Esophagus (tissue), 2 donors: ENCODE measurements around the gene NPC2. TPM values are rescaled to one million over a fixed set of nuclear protein-coding genes. Genes with fewer than 3 reads are reported as not detected.

Experiments
- H3K27ac ChIP-seq, 2 donors: one replicate each; pipeline ENCODE4 v1.5.1; 2013; ENCODE audit warnings: low read depth in 2 of 2, mild to moderate bottlenecking in 2 of 2, inconsistent platforms in 1 of 2, low read length in 1 of 2, moderate library complexity in 1 of 2
- H3K27me3 ChIP-seq, 2 donors: one replicate each; pipeline ENCODE4 v1.6.1; 2013; ENCODE audit warnings: low read length in 2 of 2, control low read depth in 1 of 2, mild to moderate bottlenecking in 1 of 2; ENCODE audit not compliant: insufficient read depth in 2 of 2, control insufficient read depth in 1 of 2
- H3K36me3 ChIP-seq, 2 donors: one replicate each; pipeline ENCODE4 v1.6.1; 2013; ENCODE audit warnings: low read length in 1 of 2; ENCODE audit not compliant: control insufficient read depth in 2 of 2, insufficient read depth in 2 of 2
- H3K4me1 ChIP-seq, 2 donors: one replicate each; pipeline ENCODE4 v1.6.1; 2013; ENCODE audit warnings: low read length in 1 of 2; ENCODE audit not compliant: control insufficient read depth in 2 of 2, insufficient read depth in 2 of 2
- H3K4me3 ChIP-seq, 2 donors: one replicate each; pipeline ENCODE4 v1.5.1; 2013; ENCODE audit warnings: low read length in 2 of 2, mild to moderate bottlenecking in 2 of 2, low read depth in 1 of 2, moderate library complexity in 1 of 2
- H3K9me3 ChIP-seq, 2 donors: one replicate each; pipeline ENCODE4 v1.6.1; 2013; ENCODE audit warnings: mild to moderate bottlenecking in 2 of 2, low read depth in 1 of 2, low read length in 1 of 2, moderate library complexity in 1 of 2; ENCODE audit not compliant: control insufficient read depth in 2 of 2, insufficient read depth in 1 of 2
- WGBS, 2 donors: extraction: QIAGEN DNeasy Blood & Tissue Kit; methylation state at CpG; one replicate each; pipeline ENCODE4 v1.1.7; 2013; 5-methylcytosine and 5-hydroxymethylcytosine counted together
- polyA plus RNA-seq, 2 donors: library from polyadenylated mRNA; stranded (reverse); fragments of 200-250 nt; gene quantifications; one replicate each; pipeline ENCODE4 v1.2.3, GENCODE V29; 2013
- donor health status: healthy with polysubstance abuse.
- donor health status: Bipolar disorder and iron deficiency.

The NPC2 gene
- polyA plus RNA-seq, 2 donors, result 98.3 to 163 TPM

- 72% methylated on average over 10 of the region's 10 CpGs for WGBS, 2 donors
Measured at GRCh38 chr14:74510959-74511409, 17.9 kb upstream of the NPC2 start.

DNA sequence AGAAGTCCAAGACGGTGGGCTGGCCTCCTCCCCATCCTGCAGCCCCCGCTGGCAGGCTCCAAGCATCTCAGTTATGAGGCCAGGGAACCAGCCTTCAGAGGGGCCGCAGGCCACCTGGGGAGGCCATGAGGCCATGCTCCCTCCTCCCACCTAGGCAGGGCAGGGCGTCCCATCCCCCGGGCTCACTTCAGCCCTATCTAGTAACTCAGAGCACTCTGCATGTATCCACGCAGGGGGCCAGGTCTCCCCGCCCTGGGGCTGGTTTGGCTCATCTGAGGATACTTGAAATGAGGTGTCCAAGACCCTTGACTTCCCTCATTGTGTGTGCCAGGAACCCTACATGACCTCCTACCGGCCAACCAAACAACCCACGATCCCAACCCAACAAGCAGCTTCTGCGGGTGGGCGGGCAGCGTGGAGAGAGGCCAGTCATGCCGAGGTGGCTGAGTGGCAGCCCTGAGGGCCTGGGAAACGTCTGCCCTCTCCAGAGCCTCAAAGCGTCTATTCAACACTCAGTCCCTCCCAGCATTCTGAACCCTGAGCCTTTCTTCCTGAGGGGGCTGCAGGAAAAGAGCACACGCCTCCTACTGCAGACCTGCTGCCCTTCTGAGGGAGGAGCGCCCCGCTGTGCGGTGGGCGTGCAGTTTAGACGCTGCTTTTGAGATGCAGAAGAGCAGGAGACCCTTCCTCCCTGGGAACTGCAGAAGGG, 17.3 kb upstream of the NPC2 start:
- Histone ChIP-seq H3K4me1 (peaks cover 8 to 11% of the 10 kb centered on the region in 2 donors), H3K4me3 (no peak overlapping the region), H3K9me3 (no peaks in the 10 kb centered on the region), H3K27ac (no peak overlapping the region), H3K27me3 (no peaks in the 10 kb centered on the region), H3K36me3 (peaks cover 0 to 3% of the 10 kb centered on the region in 2 donors)
- WGBS, 2 donors, result 78 to 79% methylated on average over 21 of the region's 21 CpGs

More at GRCh38 chr14:74510959-74511409, 17.9 kb upstream of the NPC2 start:
- Histone ChIP-seq H3K27ac (no peak overlapping the region), H3K4me1 (peaks cover 8 to 11% of the 10 kb centered on the region in 2 donors), H3K27me3 (no peaks in the 10 kb centered on the region), H3K36me3 (peaks cover 3% of the 10 kb centered on the region in 2 donors), H3K4me3 (no peak overlapping the region), H3K9me3 (no peaks in the 10 kb centered on the region)

DNA sequence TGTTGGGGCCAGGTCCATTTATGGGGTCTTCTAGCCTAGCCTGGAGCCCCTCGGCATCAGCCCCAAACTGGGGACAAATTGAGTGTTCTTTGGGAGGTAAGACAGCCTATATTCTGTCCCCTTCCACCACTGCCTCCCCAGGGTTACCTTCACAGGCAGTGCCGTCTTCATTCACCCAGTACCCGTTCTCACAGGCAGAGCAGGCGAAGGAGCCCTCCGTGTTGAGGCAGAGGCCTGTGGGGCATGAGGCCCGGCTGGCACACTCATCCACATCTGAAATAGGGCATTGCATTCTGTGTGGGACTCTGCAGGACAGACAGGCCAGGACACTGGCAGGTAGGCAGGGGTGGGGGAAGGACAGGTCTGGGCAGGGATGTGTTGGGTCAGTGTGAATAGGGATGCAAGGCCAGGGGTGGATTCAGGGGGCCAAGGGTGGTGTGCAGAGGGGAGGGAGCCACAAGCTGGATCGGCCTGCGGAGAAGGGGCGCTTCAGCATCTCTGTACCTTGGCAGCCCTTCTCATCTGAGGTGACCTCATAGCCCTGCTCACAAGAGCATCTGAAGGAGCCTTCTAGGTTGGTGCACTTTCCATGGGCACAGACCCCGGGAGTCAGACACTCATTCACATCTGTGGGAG, 16.6 kb upstream of the NPC2 start:
- peaks cover 8 to 11% of the 10 kb centered on the region in 2 donors for H3K4me1 ChIP-seq
- H3K27me3 ChIP-seq, result no peaks in the 10 kb centered on the region
- H3K9me3 ChIP-seq, result no peaks in the 10 kb centered on the region
- no peak overlapping the region for H3K4me3 ChIP-seq
- 89 to 90% methylated on average over 10 of the region's 10 CpGs for WGBS, 2 donors
- H3K36me3 ChIP-seq, result peaks cover 0 to 3% of the 10 kb centered on the region in 2 donors
- no peak overlapping the region for H3K27ac ChIP-seq

DNA sequence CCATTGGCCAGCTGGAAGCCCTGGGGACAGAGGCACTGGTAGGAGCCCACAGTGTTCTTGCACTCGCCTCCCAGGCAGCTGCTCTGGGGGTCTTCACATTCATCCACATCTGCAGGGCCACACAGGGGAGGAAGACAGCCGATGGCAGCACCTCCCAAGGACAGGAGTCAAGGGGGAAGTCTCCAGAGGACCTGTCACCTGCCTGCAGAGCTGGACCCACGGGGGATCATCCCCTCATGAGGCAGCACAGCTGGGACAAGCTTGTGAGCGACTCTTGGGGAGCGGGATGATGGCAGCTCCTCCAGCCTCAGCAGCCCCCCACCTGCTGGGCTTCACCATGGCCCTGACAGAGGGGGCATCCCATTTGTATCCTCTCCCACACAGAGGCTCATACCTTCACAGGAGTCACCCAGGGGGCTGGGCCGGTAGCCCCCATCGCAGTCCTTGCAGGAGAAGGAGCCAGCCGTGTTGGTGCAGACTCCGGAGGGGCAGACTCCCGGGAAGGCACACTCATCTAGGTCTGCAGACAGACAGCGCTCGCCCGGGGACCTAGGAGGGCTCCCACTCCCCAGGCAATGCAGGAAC, 15.8 kb upstream of the NPC2 start:
- Histone ChIP-seq H3K4me1 (peaks cover 8 to 11% of the 10 kb centered on the region in 2 donors), H3K36me3 (peaks cover 0 to 4% of the 10 kb centered on the region in 2 donors), H3K27ac (no peak overlapping the region), H3K4me3 (no peak overlapping the region), H3K27me3 (no peaks in the 10 kb centered on the region), H3K9me3 (no peaks in the 10 kb centered on the region)
- 85 to 88% methylated on average over 13 of the region's 13 CpGs for WGBS, 2 donors

DNA sequence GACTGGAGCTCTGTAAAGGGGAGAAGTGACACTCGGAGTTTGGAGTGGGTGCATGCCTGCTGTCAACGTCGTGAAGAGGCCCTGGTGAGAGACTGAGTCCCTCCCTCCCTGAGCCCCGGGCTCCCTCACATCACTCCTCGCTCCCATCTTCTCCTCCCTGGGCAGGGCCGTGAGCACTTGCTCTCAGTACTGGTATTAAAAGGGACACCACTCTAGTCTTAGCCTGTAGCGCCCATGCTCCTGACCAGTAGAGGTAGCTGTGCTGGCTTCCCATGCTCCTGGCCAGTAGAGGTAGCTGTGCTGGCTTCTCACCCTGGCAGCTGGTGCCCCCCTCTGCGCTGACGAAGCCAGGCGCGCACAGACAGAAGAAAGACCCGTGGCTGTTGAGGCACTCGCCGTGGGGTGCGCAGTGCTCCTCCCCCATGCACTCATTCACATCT, 15.2 kb upstream of the NPC2 start:
- Histone ChIP-seq H3K27me3 (no peaks in the 10 kb centered on the region), H3K4me3 (no peak overlapping the region), H3K27ac (no peak overlapping the region), H3K4me1 (peaks cover 8 to 13% of the 10 kb centered on the region in 2 donors), H3K36me3 (peaks cover 0 to 6% of the 10 kb centered on the region in 2 donors), H3K9me3 (no peaks in the 10 kb centered on the region)
- 74 to 75% methylated on average over 14 to 15 of the region's 15 CpGs for WGBS, 2 donors

GRCh38 chr14:74507840-74508239, 14.7 kb upstream of the NPC2 start:
- H3K27ac ChIP-seq, result no peak overlapping the region
- WGBS, 2 donors, result 62 to 69% methylated on average over 5 of the region's 5 CpGs
- no peaks in the 10 kb centered on the region for H3K27me3 ChIP-seq
- H3K9me3 ChIP-seq, result no peaks in the 10 kb centered on the region
- H3K4me1 ChIP-seq, result peaks cover 8 to 18% of the 10 kb centered on the region in 2 donors
- no peak overlapping the region for H3K4me3 ChIP-seq
- peaks cover 0 to 9% of the 10 kb centered on the region in 2 donors for H3K36me3 ChIP-seq

DNA sequence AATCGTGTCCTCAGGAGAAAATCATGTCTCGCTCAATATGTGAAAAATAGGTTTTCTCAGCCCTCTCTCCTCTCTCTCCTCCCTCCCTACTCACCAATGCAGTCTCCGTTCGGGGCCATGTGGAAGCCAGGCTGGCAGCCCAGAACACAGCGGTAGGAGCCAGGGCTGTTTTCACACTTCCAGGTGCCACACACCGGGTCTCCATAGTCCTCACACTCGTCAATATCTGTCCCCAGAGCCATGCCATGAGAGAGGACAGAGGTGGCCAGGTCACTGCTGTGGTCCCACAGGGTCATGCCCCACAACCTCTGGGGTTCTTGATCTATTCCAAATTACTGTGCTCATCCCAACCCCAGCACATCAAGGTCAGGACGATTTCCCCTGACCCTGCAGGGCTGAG, 14.0 kb upstream of the NPC2 start:
- H3K36me3 ChIP-seq, result peaks cover 0 to 13% of the 10 kb centered on the region in 2 donors
- no peaks in the 10 kb centered on the region for H3K27me3 ChIP-seq
- H3K9me3 ChIP-seq, result no peaks in the 10 kb centered on the region
- no peak overlapping the region for H3K27ac ChIP-seq
- 76 to 77% methylated on average over 8 of the region's 8 CpGs for WGBS, 2 donors
- peaks cover 8 to 18% of the 10 kb centered on the region in 2 donors for H3K4me1 ChIP-seq
- no peak overlapping the region for H3K4me3 ChIP-seq

- Histone ChIP-seq H3K4me1 (peaks cover 8 to 18% of the 10 kb centered on the region in 2 donors), H3K9me3 (no peaks in the 10 kb centered on the region), H3K4me3 (no peak overlapping the region), H3K27ac (no peak overlapping the region), H3K36me3 (peaks cover 0 to 16% of the 10 kb centered on the region in 2 donors), H3K27me3 (no peaks in the 10 kb centered on the region)
- 84 to 85% methylated on average over 13 of the region's 13 CpGs for WGBS, 2 donors
Measured at GRCh38 chr14:74506411-74506851, 13.3 kb upstream of the NPC2 start.

- Histone ChIP-seq H3K4me1 (peaks cover 4 to 15% of the 10 kb centered on the region in 2 donors), H3K27ac (no peak overlapping the region), H3K27me3 (no peaks in the 10 kb centered on the region), H3K36me3 (peaks cover 0 to 16% of the 10 kb centered on the region in 2 donors), H3K4me3 (no peak overlapping the region), H3K9me3 (no peaks in the 10 kb centered on the region)
- WGBS, 2 donors, result 81 to 82% methylated on average over 17 of the region's 17 CpGs
Measured at GRCh38 chr14:74505831-74506230, 12.7 kb upstream of the NPC2 start.
